ENCODE measurements around the gene BIRC3. TPM values are rescaled to one million over a fixed set of nuclear protein-coding genes. Genes with fewer than 3 reads are reported as not detected.

The BIRC3 gene
- total RNA-seq, 4 donors from 2014 or later, result 1.7 to 2.5 (median 2.0) TPM

GRCh38 chr11:102269927-102270326 is 47.4 kb upstream of the BIRC3 start:
- H3K27ac ChIP-seq, result no peak overlapping the region
- DNase-seq (no peak), ATAC-seq (no peak)
- H3K36me3 ChIP-seq, result no peaks in the 10 kb centered on the region
- peaks cover 7 to 8% of the 10 kb centered on the region in 2 donors for H3K4me1 ChIP-seq
- no peaks in the 10 kb centered on the region for H3K9me3 ChIP-seq
- no peaks in the 10 kb centered on the region for H3K27me3 ChIP-seq
- intact Hi-C loops (cut with DNase I; ENCODE audit: low total_unique reads), result loop anchor here (2.0 to 5.0 kb wide), 3 partner anchors 223 to 358 kb away; partner anchors contain the start of gene CFAP300
- in situ Hi-C loops (cut with MboI; ENCODE audit: low sequenced_read_pairs in 4 of 4), result loop anchor here in 3 of 4 donors (25.0 kb wide), 2 partner anchors 208 to 408 kb away; no protein-coding TSS in a partner anchor
- TF ChIP-seq CTCF (IDR thresholded peaks at IDR 0.05 in 4 of 5, conservative IDR thresholded peaks at IDR 0.05 in 1 of 5) (no peak), POLR2A (IDR thresholded peaks at IDR 0.05) (no peak)
- H3K4me3 ChIP-seq, result no peak overlapping the region

- H3K36me3 ChIP-seq, result no peaks in the 10 kb centered on the region
- H3K4me3 ChIP-seq, result no peak overlapping the region
- TF ChIP-seq CTCF (IDR thresholded peaks at IDR 0.05 in 4 of 5, conservative IDR thresholded peaks at IDR 0.05 in 1 of 5) (no peak), POLR2A (IDR thresholded peaks at IDR 0.05) (no peak)
- no peaks in the 10 kb centered on the region for H3K27me3 ChIP-seq
- in situ Hi-C loops (cut with MboI; ENCODE audit: low sequenced_read_pairs in 4 of 4), result loop anchor here in 3 of 4 donors (25.0 kb wide), 2 partner anchors 210 to 410 kb away; no protein-coding TSS in a partner anchor
- no peaks in the 10 kb centered on the region for H3K9me3 ChIP-seq
- DNase-seq (no peak), ATAC-seq (no peak)
- H3K27ac ChIP-seq, result no peak overlapping the region
- intact Hi-C loops (cut with DNase I; ENCODE audit: low total_unique reads), result no loop called here
- peaks cover 7 to 8% of the 10 kb centered on the region in 2 donors for H3K4me1 ChIP-seq
Measured at GRCh38 chr11:102272047-102272824, 45.0 kb upstream of the BIRC3 start.

- DNase-seq (no peak), ATAC-seq (no peak)
- peaks cover 7 to 8% of the 10 kb centered on the region in 2 donors for H3K4me1 ChIP-seq
- H3K9me3 ChIP-seq, result no peaks in the 10 kb centered on the region
- in situ Hi-C loops (cut with MboI; ENCODE audit: low sequenced_read_pairs in 4 of 4), result loop anchor here (25.0 kb wide), 3 partner anchors 212 to 412 kb away; no protein-coding TSS in a partner anchor
- TF ChIP-seq POLR2A (IDR thresholded peaks at IDR 0.05) (no peak), CTCF (IDR thresholded peaks at IDR 0.05 in 4 of 5, conservative IDR thresholded peaks at IDR 0.05 in 1 of 5) (no peak)
- H3K36me3 ChIP-seq, result no peaks in the 10 kb centered on the region
- intact Hi-C loops (cut with DNase I; ENCODE audit: low total_unique reads), result no loop called here
- H3K27ac ChIP-seq, result no peak overlapping the region
- H3K27me3 ChIP-seq, result no peaks in the 10 kb centered on the region
- no peak overlapping the region for H3K4me3 ChIP-seq
Measured at GRCh38 chr11:102274628-102275027, 42.7 kb upstream of the BIRC3 start.

GRCh38 chr11:102276362-102276761 is 40.9 kb upstream of the BIRC3 start:
- DNase-seq (no peak), ATAC-seq (no peak)
- Histone ChIP-seq H3K27ac (no peak overlapping the region), H3K36me3 (no peaks in the 10 kb centered on the region), H3K4me3 (no peak overlapping the region), H3K9me3 (no peaks in the 10 kb centered on the region), H3K4me1 (peaks cover 11 to 13% of the 10 kb centered on the region in 2 donors), H3K27me3 (no peaks in the 10 kb centered on the region)
- no peak for TF ChIP-seq CTCF (IDR thresholded peaks at IDR 0.05 in 4 of 5, conservative IDR thresholded peaks at IDR 0.05 in 1 of 5)
- TF ChIP-seq POLR2A (IDR thresholded peaks at IDR 0.05), result no peak
- intact Hi-C loops (cut with DNase I; ENCODE audit: low total_unique reads), result no loop called here
- in situ Hi-C loops (cut with MboI; ENCODE audit: low sequenced_read_pairs in 4 of 4), result loop anchor here in 1 of 4 donors (25.0 kb wide), 1 partner anchor 211 kb away; no protein-coding TSS in a partner anchor
